A204.1 (cell line): ENCODE data around the gene MICALL2.

ENCODE experiments used
- FAIRE-seq: peaks from 2 replicates; lab custom pipeline; 2012; peaks lifted over from hg19 to GRCh38; lab: Jason Lieb, UNC

The MICALL2 gene

GRCh38 chr7:1493129-1493528 lies 33.9 kb upstream of the MICALL2 start:
- no peak for FAIRE-seq

- FAIRE-seq: no peak
Measured at GRCh38 chr7:1492640-1493039, 33.4 kb upstream of the MICALL2 start.

- no peak for FAIRE-seq
Measured at GRCh38 chr7:1492221-1492620, 33.0 kb upstream of the MICALL2 start.

GRCh38 chr7:1490837-1491236 lies 31.6 kb upstream of the MICALL2 start:
- FAIRE-seq: no peak

GRCh38 chr7:1489336-1489735 lies 30.1 kb upstream of the MICALL2 start:
- no peak for FAIRE-seq

GRCh38 chr7:1488016-1488415 lies 28.7 kb upstream of the MICALL2 start:
- no peak for FAIRE-seq

- FAIRE-seq: no peak
Measured at GRCh38 chr7:1487466-1487865, 28.2 kb upstream of the MICALL2 start.

- FAIRE-seq: no peak
Measured at GRCh38 chr7:1486571-1486970, 27.3 kb upstream of the MICALL2 start.

- no peak for FAIRE-seq
Measured at GRCh38 chr7:1485156-1485555, 25.9 kb upstream of the MICALL2 start.

GRCh38 chr7:1484569-1484968 lies 25.3 kb upstream of the MICALL2 start:
- FAIRE-seq: no peak

- FAIRE-seq: no peak
Measured at GRCh38 chr7:1483536-1484505, 24.6 kb upstream of the MICALL2 start.

- no peak for FAIRE-seq
Measured at GRCh38 chr7:1483079-1483478, 23.8 kb upstream of the MICALL2 start.

GRCh38 chr7:1481300-1481699 lies 22.0 kb upstream of the MICALL2 start:
- no peak for FAIRE-seq

GRCh38 chr7:1480670-1481069 lies 21.4 kb upstream of the MICALL2 start:
- FAIRE-seq: no peak

- no peak for FAIRE-seq
Measured at GRCh38 chr7:1479287-1479686, 20.0 kb upstream of the MICALL2 start.

GRCh38 chr7:1478480-1478879 lies 19.2 kb upstream of the MICALL2 start:
- no peak for FAIRE-seq

GRCh38 chr7:1476859-1477258 lies 17.6 kb upstream of the MICALL2 start:
- FAIRE-seq: no peak

- FAIRE-seq: no peak
Measured at GRCh38 chr7:1475991-1476390, 16.7 kb upstream of the MICALL2 start.

GRCh38 chr7:1475393-1475792 lies 16.1 kb upstream of the MICALL2 start:
- FAIRE-seq: no peak

- no peak for FAIRE-seq
Measured at GRCh38 chr7:1474736-1475135, 15.5 kb upstream of the MICALL2 start.

- FAIRE-seq: no peak
Measured at GRCh38 chr7:1473864-1474512, 14.7 kb upstream of the MICALL2 start.

GRCh38 chr7:1470901-1471300 lies 11.6 kb upstream of the MICALL2 start:
- FAIRE-seq: no peak

GRCh38 chr7:1468643-1469298 lies 9.5 kb upstream of the MICALL2 start:
- no peak for FAIRE-seq
